Measurements from ENCODE around the gene RAD51B. TPM values are rescaled to one million over a fixed set of nuclear protein-coding genes. Genes with fewer than 3 reads are reported as not detected.

Gene RAD51B
- polyA plus RNA-seq, 1 donor (not counting 4 experiments of a cell fraction or from before 2014, with no cell fraction given): 13.3 TPM

DNA sequence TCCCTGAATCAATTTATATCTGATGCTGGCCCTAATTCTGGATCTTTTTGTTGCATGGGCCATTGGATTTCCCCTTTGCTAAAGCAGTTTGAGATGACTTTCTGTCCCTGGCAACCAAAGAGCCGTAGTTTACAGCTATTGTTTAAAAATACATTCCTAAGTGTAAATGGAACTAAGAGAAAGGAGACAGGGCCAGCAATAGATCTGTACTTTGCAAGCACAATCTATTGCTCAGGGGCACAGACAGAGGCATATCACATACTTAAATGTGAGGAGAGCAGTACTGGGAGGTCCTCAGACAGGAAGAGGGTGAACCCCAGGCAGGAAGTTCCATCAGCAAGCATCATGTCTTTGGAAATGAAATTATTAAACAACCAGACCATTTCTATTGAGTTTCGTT is 846.7 kb downstream of the RAD51B start:
- no peaks in the 10 kb centered on the region for H3K79me2 ChIP-seq (ENCODE audit: control insufficient read depth, insufficient read depth, low read length)
- no peak overlapping the region for H2AFZ ChIP-seq (ENCODE audit: control insufficient read depth, low read length)
- H3K27ac ChIP-seq (ENCODE audit: control insufficient read depth, insufficient read depth, low read length): no peak overlapping the region
- TF ChIP-seq EZH2 (IDR thresholded peaks at IDR 0.05; ENCODE audit: low read length): no peak
- TF ChIP-seq, protein P1, sequence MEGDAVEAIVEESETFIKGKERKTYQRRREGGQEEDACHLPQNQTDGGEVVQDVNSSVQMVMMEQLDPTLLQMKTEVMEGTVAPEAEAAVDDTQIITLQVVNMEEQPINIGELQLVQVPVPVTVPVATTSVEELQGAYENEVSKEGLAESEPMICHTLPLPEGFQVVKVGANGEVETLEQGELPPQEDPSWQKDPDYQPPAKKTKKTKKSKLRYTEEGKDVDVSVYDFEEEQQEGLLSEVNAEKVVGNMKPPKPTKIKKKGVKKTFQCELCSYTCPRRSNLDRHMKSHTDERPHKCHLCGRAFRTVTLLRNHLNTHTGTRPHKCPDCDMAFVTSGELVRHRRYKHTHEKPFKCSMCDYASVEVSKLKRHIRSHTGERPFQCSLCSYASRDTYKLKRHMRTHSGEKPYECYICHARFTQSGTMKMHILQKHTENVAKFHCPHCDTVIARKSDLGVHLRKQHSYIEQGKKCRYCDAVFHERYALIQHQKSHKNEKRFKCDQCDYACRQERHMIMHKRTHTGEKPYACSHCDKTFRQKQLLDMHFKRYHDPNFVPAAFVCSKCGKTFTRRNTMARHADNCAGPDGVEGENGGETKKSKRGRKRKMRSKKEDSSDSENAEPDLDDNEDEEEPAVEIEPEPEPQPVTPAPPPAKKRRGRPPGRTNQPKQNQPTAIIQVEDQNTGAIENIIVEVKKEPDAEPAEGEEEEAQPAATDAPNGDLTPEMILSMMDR (optimal IDR thresholded peaks at IDR 0.05 in 1 of 3, IDR thresholded peaks at IDR 0.05 in 1 of 3, conservative IDR thresholded peaks at IDR 0.05 in 1 of 3; ENCODE audit: extremely low read depth in 1 of 3, insufficient read depth in 2 of 3, low read length in 3 of 3): no peak
- FAIRE-seq (no peak), DNase-seq (ENCODE audit: low read depth, low spot score) (no peak)
- dilution Hi-C loops (cut with MboI; ENCODE audit: extremely low pct_ligation_motif_present, low sequenced_read_pairs): no loop called here
- H3K4me1 ChIP-seq (ENCODE audit: control insufficient read depth, extremely low read depth, insufficient read depth, low read length): peaks cover 3% of the 10 kb centered on the region
- no peaks in the 10 kb centered on the region for H3K9me3 ChIP-seq (ENCODE audit: control insufficient read depth, low read depth, low read length)
- no peak overlapping the region for H3K4me2 ChIP-seq (ENCODE audit: control insufficient read depth, extremely low read depth, insufficient read depth, low read depth, low read length)
- H3K36me3 ChIP-seq (ENCODE audit: control insufficient read depth in 2 of 2, extremely low read depth in 1 of 2, insufficient read depth in 2 of 2, low read length in 2 of 2): no peaks in the 10 kb centered on the region
- no peak overlapping the region for H3K4me3 ChIP-seq (ENCODE audit: control insufficient read depth in 2 of 3, extremely low read depth in 1 of 3, insufficient read depth in 2 of 3, low read depth in 1 of 3, low read length in 3 of 3)
- no peak overlapping the region for H3K9ac ChIP-seq (ENCODE audit: control insufficient read depth, extremely low read depth, insufficient read depth, low read length)
- no peaks in the 10 kb centered on the region for H3K9me1 ChIP-seq (ENCODE audit: control insufficient read depth, extremely low read depth, insufficient read depth, low read length)
- H4K20me1 ChIP-seq (ENCODE audit: control insufficient read depth, extremely low read depth, insufficient read depth, low read length): no peaks in the 10 kb centered on the region
- no peaks in the 10 kb centered on the region for H3K27me3 ChIP-seq (ENCODE audit: control insufficient read depth, extremely low read depth, insufficient read depth, low read length)

DNA sequence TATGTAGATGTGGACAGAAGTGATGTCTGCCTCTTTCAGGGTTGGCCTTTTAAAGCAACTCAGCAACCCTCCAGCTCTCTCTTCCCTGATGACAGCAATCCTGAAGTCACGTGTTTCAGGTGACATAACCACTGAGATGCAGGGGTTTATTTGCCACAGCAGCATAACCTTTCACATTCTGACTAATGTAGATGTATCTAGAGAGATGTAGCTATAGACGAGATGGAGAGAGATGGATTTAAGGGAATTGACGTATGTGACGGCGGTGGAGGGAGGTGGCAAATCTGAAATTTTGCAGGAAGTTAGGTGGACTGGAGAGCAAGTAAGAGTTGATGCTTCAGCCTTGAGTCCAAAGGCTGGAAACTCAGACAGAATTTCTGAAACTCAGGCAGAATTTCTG is 847.3 kb downstream of the RAD51B start:
- TF ChIP-seq, protein P1 (optimal IDR thresholded peaks at IDR 0.05 in 1 of 3, IDR thresholded peaks at IDR 0.05 in 1 of 3, conservative IDR thresholded peaks at IDR 0.05 in 1 of 3; ENCODE audit: extremely low read depth in 1 of 3, insufficient read depth in 2 of 3, low read length in 3 of 3): no peak
- no peak for TF ChIP-seq EZH2 (IDR thresholded peaks at IDR 0.05; ENCODE audit: low read length)
- no peaks in the 10 kb centered on the region for H3K79me2 ChIP-seq (ENCODE audit: control insufficient read depth, insufficient read depth, low read length)
- H3K36me3 ChIP-seq (ENCODE audit: control insufficient read depth in 2 of 2, extremely low read depth in 1 of 2, insufficient read depth in 2 of 2, low read length in 2 of 2): no peaks in the 10 kb centered on the region
- no peaks in the 10 kb centered on the region for H3K9me1 ChIP-seq (ENCODE audit: control insufficient read depth, extremely low read depth, insufficient read depth, low read length)
- no peaks in the 10 kb centered on the region for H4K20me1 ChIP-seq (ENCODE audit: control insufficient read depth, extremely low read depth, insufficient read depth, low read length)
- no peak overlapping the region for H3K4me2 ChIP-seq (ENCODE audit: control insufficient read depth, extremely low read depth, insufficient read depth, low read depth, low read length)
- no peak overlapping the region for H3K9ac ChIP-seq (ENCODE audit: control insufficient read depth, extremely low read depth, insufficient read depth, low read length)
- H2AFZ ChIP-seq (ENCODE audit: control insufficient read depth, low read length): no peak overlapping the region
- H3K4me3 ChIP-seq (ENCODE audit: control insufficient read depth in 2 of 3, extremely low read depth in 1 of 3, insufficient read depth in 2 of 3, low read depth in 1 of 3, low read length in 3 of 3): no peak overlapping the region
- dilution Hi-C loops (cut with MboI; ENCODE audit: extremely low pct_ligation_motif_present, low sequenced_read_pairs): no loop called here
- peaks cover 3% of the 10 kb centered on the region for H3K4me1 ChIP-seq (ENCODE audit: control insufficient read depth, extremely low read depth, insufficient read depth, low read length)
- no peak for DNase-seq (ENCODE audit: low read depth, low spot score)
- H3K9me3 ChIP-seq (ENCODE audit: control insufficient read depth, low read depth, low read length): no peaks in the 10 kb centered on the region
- no peaks in the 10 kb centered on the region for H3K27me3 ChIP-seq (ENCODE audit: control insufficient read depth, extremely low read depth, insufficient read depth, low read length)
- H3K27ac ChIP-seq (ENCODE audit: control insufficient read depth, insufficient read depth, low read length): no peak overlapping the region
- FAIRE-seq: no peak

All from keratinocyte (primary cell).